ENCODE measurements around the gene ANKRD23. TPM values are rescaled to one million over a fixed set of nuclear protein-coding genes. Genes with fewer than 3 reads are reported as not detected.
A peak's percentile ranks its signal among the peaks of the same experiment; 100 is the strongest.

Gene ANKRD23
- total and polyA plus RNA-seq, 2 of the 8 experiments (the other 6 are each of a cell fraction or from before 2014, with no cell fraction given) = 3.4 to 3.5 TPM

- peak overlapping the region in 1 of 4 experiments; percentile 50; a peak in 2 of 8 replicates for H3K4me3 ChIP-seq (ENCODE audit: extremely low read depth in 1 of 4, insufficient read depth in 2 of 4, low read depth in 3 of 4, low read length in 4 of 4)
- no peaks in the 10 kb centered on the region for H3K27me3 ChIP-seq (replicated peaks in 1 of 4; ENCODE audit: control insufficient read depth in 3 of 4, extremely low read depth in 1 of 4, insufficient read depth in 3 of 4, low read length in 3 of 4)
- FAIRE-seq = no peak
- H3K14ac ChIP-seq (ENCODE audit: insufficient read length) = no peak overlapping the region
- peak overlapping the region; percentile 69; the same call in 1 of the 2 replicates for H3K27ac ChIP-seq (ENCODE audit: low read depth, low read length)
- H2BK120ac ChIP-seq (replicated peaks; ENCODE audit: low read depth, low read length) = no peak overlapping the region
- H3K9me3 ChIP-seq (ENCODE audit: insufficient read depth in 2 of 2, low read depth in 1 of 2, low read length in 1 of 2) = no peaks in the 10 kb centered on the region
- CTCF ChIA-PET (ENCODE audit: partially characterized antibody) = interaction anchor here (1.7 to 4.5 kb wide), 5 partner anchors 10 to 70 kb away, joined by 4 to 30 read pairs (median 6); partner anchors contain the start of genes ANKRD39 and CNNM3
- H2AFZ ChIP-seq (ENCODE audit: low read length) = no peak overlapping the region
- peak overlapping the region; percentile 60 to 75 for H3K4me2 ChIP-seq (ENCODE audit: insufficient read depth in 1 of 2, low read depth in 2 of 2, low read length in 2 of 2)
- peaks cover 0 to 6% of the 10 kb centered on the region in 2 experiments for H4K20me1 ChIP-seq (replicated peaks in 1 of 2; ENCODE audit: control insufficient read depth in 1 of 2, insufficient read depth in 2 of 2, low read length in 2 of 2)
- H3K23ac ChIP-seq (ENCODE audit: insufficient read length) = no peak overlapping the region
- H2BK12ac ChIP-seq (ENCODE audit: low read depth, low read length) = 0 out of 2 replicates have a peak overlapping the region, but pooled peaks have one; percentile 27
- H2AK5ac ChIP-seq (ENCODE audit: low read depth, low read length) = 0 out of 2 replicates have a peak overlapping the region, but pooled peaks have one; percentile 32
- H3K36me3 ChIP-seq (ENCODE audit: control insufficient read depth in 2 of 4, insufficient read depth in 4 of 4, low read length in 3 of 4) = peaks cover 19 to 59% (median 29%) of the 10 kb centered on the region in 4 experiments
- H3K56ac ChIP-seq (replicated peaks; ENCODE audit: insufficient read length, low read depth, low read length) = no peak overlapping the region
- no peak overlapping the region for H3K9ac ChIP-seq (replicated peaks in 1 of 4; ENCODE audit: extremely low read depth in 1 of 4, low read depth in 3 of 4, low read length in 3 of 4)
- no peak overlapping the region for H2BK20ac ChIP-seq (ENCODE audit: low read length)
- no peaks in the 10 kb centered on the region for H3K79me2 ChIP-seq (ENCODE audit: control insufficient read depth in 1 of 2, insufficient read depth in 2 of 2, low read length in 2 of 2)
- H3K4me1 ChIP-seq (replicated peaks in 1 of 4; ENCODE audit: control insufficient read depth in 3 of 4, insufficient read depth in 4 of 4, low read length in 3 of 4) = peaks cover 3 to 18% (median 13%) of the 10 kb centered on the region in 4 experiments
- H3K4ac ChIP-seq (replicated peaks; ENCODE audit: insufficient read length, low read depth, low read length) = no peak overlapping the region
- H3K18ac ChIP-seq (ENCODE audit: extremely low read depth, low read length) = peak overlapping the region; percentile 60; the same call in 1 of the 2 replicates
- 62% methylated on average over 11 of the region's 11 CpGs; no CpG with 5 or more reads in 1 of the 2 experiments for WGBS, 2 experiments (ENCODE audit: extremely low coverage in 1 of 2, insufficient coverage in 1 of 2, insufficient read length in 1 of 2, insufficient replicate concordance in 2 of 2, low coverage in 1 of 2, low lambda C conversion rate in 2 of 2, missing lambda C conversion rate in 1 of 2)
- H4K91ac ChIP-seq (replicated peaks; ENCODE audit: insufficient read length, low read length) = no peak overlapping the region
- H3K79me1 ChIP-seq (ENCODE audit: low read depth, low read length) = peaks cover 3% of the 10 kb centered on the region; the same call in 1 of the 2 replicates
- POLR2A ChIA-PET (ENCODE audit: partially characterized antibody) = interaction anchor here (1.1 to 4.4 kb wide), 8 partner anchors 12 to 74 kb away, joined by 3 to 39 read pairs (median 6); partner anchors contain the start of genes ANKRD23, ANKRD39 and CNNM3
- H4K5ac ChIP-seq (ENCODE audit: insufficient read length, low read depth, low read length) = no peak overlapping the region
- DNase-seq (ENCODE audit: low read depth in 1 of 2, low spot score in 2 of 2) = no peak
- no peaks in the 10 kb centered on the region; the same call in 1 of the 2 replicates for H3K23me2 ChIP-seq (ENCODE audit: low read depth, low read length)
- peak overlapping the region; percentile 71; the same call in 1 of the 2 replicates for H2BK5ac ChIP-seq (ENCODE audit: low read depth, low read length)
- H4K8ac ChIP-seq (ENCODE audit: extremely low read depth, insufficient read depth, low read length) = no peak overlapping the region; the same call in 1 of the 2 replicates
- H2BK15ac ChIP-seq (ENCODE audit: low read length) = 0 out of 2 replicates have a peak overlapping the region, but pooled peaks have one; percentile 61
- TF ChIP-seq YY1 (IDR thresholded peaks at IDR 0.05; ENCODE audit: low read depth, low read length) (no peak), ATF2 (IDR thresholded peaks at IDR 0.05; ENCODE audit: low read length) (no peak), CTCF (IDR thresholded peaks at IDR 0.05; ENCODE audit: control extremely low read depth in 1 of 3, insufficient read depth in 1 of 3, low read depth in 1 of 3, low read length in 3 of 3) (no peak), CTBP2 (IDR thresholded peaks at IDR 0.05; ENCODE audit: borderline replicate concordance, insufficient read depth, insufficient read length, low read length) (no peak), ASH2L (IDR thresholded peaks at IDR 0.05; ENCODE audit: low read length) (no peak), CREB1 (IDR thresholded peaks at IDR 0.05) (no peak), CHD1 (IDR thresholded peaks at IDR 0.05; ENCODE audit: low read depth, low read length) (no peak), KDM5A (IDR thresholded peaks at IDR 0.05; ENCODE audit: low read length) (no peak)
Measured at GRCh38 chr2:96832408-96832753, 11.4 kb downstream of the ANKRD23 start.

All from H1 (cell line).